Activated T-cell treated with anti-CD3 and anti-CD28 coated beads, Interleukin-2, amount 50 U/mL, for 1 hour (primary cell): ENCODE results near the gene FGF18.
"Not testable (repeated sequence)": the region's sequence is repeated elsewhere in the genome, so short reads cannot be mapped to it uniquely, and the experiment has no call there.

ENCODE experiments used
- DNase-seq: peaks from one replicate; pipeline ENCODE4 v3.0.0-alpha.2; 2020

FGF18 gene

GRCh38 chr5:171418982-171419687 is at the start of gene FGF18:
TSS of gene FGF18 (plus strand) at chr5:171419647. CDS start at chr5:171420200, 553 bp downstream.
- peak; percentile 42 for DNase-seq

- no peak for DNase-seq
These were observed 49.5 kb upstream of the FGF18 start for GRCh38 chr5:171369898-171370297.

- DNase-seq: not testable (repeated sequence)
These were observed 48.6 kb upstream of the FGF18 start for GRCh38 chr5:171370881-171371280.

GRCh38 chr5:171371326-171371725 is 48.1 kb upstream of the FGF18 start:
- no peak for DNase-seq

- no peak for DNase-seq
These were observed 39.5 kb upstream of the FGF18 start for GRCh38 chr5:171379961-171380360.

- not testable (repeated sequence) for DNase-seq
These were observed 35.0 kb upstream of the FGF18 start for GRCh38 chr5:171384416-171384815.

GRCh38 chr5:171384999-171385398 is 34.4 kb upstream of the FGF18 start:
- DNase-seq: not testable (repeated sequence)

- no peak for DNase-seq
These were observed 33.3 kb upstream of the FGF18 start for GRCh38 chr5:171386006-171386671.

GRCh38 chr5:171386861-171387344 is 32.5 kb upstream of the FGF18 start:
- DNase-seq: peak; percentile 22

- DNase-seq: peak; percentile 93
These were observed 32.0 kb upstream of the FGF18 start, which contains the start of gene NPM1 for GRCh38 chr5:171387345-171387969. TSS of gene NPM1 (plus strand) at chr5:171387849. CDS start at chr5:171387949, 100 bp downstream.

GRCh38 chr5:171387970-171388815 is 31.3 kb upstream of the FGF18 start:
- DNase-seq: peak; percentile 79

GRCh38 chr5:171388816-171389168 is 30.7 kb upstream of the FGF18 start:
- no peak for DNase-seq

GRCh38 chr5:171390883-171391677 is 28.4 kb upstream of the FGF18 start:
- DNase-seq: no peak

- no peak for DNase-seq
These were observed 27.4 kb upstream of the FGF18 start for GRCh38 chr5:171391996-171392577.

GRCh38 chr5:171392585-171393159 is 26.8 kb upstream of the FGF18 start:
- DNase-seq: no peak

- DNase-seq: no peak
These were observed 24.4 kb upstream of the FGF18 start for GRCh38 chr5:171395042-171395441.

GRCh38 chr5:171396583-171396982 is 22.9 kb upstream of the FGF18 start:
- DNase-seq: not testable (repeated sequence)

- DNase-seq: no peak
These were observed 22.3 kb upstream of the FGF18 start for GRCh38 chr5:171397190-171397589.

GRCh38 chr5:171397599-171397998 is 21.8 kb upstream of the FGF18 start:
- DNase-seq: no peak

GRCh38 chr5:171398660-171399059 is 20.8 kb upstream of the FGF18 start:
- not testable (repeated sequence) for DNase-seq

- DNase-seq: no peak
These were observed 19.3 kb upstream of the FGF18 start for GRCh38 chr5:171400169-171400568.
